ENCODE measurements around the gene SMIM14. TPM values are rescaled to one million over a fixed set of nuclear protein-coding genes. Genes with fewer than 3 reads are reported as not detected.

SMIM14 gene
- total and polyA plus RNA-seq, 9 of the 15 experiments (the other 6 are each of a cell fraction or from before 2014, with no cell fraction given), result 0.98 to 3.7 (median 2.2) TPM

DNA sequence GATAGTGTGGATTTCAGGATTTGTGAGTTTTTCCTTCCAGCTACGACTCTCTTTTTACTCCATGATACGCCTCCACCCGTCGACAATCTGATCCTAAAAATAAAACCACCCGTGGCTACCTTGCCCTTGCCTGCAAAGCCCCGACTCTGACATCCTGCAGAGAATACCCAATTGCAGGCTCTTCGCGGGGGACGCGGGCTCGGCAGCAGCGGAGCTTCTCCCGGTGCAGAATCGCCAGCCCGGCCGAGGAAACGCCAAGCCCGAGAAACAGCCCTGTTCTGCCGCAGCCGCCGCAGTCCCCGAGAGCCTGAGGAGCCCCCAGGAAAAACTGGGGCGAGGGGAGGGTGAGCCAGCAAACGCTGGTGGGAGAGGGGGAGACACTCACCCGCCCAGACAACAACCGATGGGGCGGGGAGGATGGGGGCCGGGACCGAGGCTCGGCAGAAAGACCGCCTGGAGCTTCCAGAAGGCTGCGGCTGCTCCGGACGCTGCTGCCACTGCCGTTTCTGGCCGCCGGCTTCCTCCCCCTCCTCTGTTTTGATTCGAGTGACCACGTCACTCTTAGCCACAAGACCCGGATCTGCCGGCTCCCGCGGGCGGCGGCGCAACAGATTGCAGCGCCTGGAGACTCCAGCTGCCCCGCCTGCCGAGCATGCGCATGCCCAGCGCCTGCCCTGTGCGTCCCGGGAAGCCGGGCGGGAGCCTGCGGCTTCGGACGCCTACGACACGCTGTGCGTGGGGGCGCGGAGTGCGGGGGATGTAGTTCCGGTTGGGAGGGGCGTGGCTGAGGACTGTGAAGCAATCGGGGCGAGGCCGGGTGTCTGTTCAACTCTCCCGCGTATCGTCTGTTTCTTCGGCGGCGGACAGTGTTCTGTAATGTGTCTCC, at the start of gene SMIM14 (continued):
- no peak for TF ChIP-seq ZNF766 (CRISPR knock-in tag; conservative IDR thresholded peaks at IDR 0.05)
- TF ChIP-seq MECOM (CRISPR knock-in tag; IDR thresholded peaks at IDR 0.05), result no peak
- no peak for TF ChIP-seq PRPF4 (IDR thresholded peaks at IDR 0.05; ENCODE audit: insufficient read depth, low read depth, low read length, poor library complexity, severe bottlenecking)
- TF ChIP-seq, protein P1, sequence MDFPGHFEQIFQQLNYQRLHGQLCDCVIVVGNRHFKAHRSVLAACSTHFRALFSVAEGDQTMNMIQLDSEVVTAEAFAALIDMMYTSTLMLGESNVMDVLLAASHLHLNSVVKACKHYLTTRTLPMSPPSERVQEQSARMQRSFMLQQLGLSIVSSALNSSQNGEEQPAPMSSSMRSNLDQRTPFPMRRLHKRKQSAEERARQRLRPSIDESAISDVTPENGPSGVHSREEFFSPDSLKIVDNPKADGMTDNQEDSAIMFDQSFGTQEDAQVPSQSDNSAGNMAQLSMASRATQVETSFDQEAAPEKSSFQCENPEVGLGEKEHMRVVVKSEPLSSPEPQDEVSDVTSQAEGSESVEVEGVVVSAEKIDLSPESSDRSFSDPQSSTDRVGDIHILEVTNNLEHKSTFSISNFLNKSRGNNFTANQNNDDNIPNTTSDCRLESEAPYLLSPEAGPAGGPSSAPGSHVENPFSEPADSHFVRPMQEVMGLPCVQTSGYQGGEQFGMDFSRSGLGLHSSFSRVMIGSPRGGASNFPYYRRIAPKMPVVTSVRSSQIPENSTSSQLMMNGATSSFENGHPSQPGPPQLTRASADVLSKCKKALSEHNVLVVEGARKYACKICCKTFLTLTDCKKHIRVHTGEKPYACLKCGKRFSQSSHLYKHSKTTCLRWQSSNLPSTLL (IDR thresholded peaks at IDR 0.05), result no peak
- peak; percentile 50; the same call in 1 of the 2 replicates for TF ChIP-seq CBFA2T3 (IDR thresholded peaks at IDR 0.05)
- TF ChIP-seq STAG1 (CRISPR knock-in tag; IDR thresholded peaks at IDR 0.05; ENCODE audit: borderline replicate concordance), result no peak
- TF ChIP-seq DPF2 (IDR thresholded peaks at IDR 0.05), result no peak; the same call in 1 of the 2 replicates
- TF ChIP-seq, protein P2, sequence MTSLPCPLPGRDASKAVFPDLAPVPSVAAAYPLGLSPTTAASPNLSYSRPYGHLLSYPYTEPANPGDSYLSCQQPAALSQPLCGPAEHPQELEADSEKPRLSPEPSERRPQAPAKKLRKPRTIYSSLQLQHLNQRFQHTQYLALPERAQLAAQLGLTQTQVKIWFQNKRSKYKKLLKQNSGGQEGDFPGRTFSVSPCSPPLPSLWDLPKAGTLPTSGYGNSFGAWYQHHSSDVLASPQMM (CRISPR knock-in tag; IDR thresholded peaks at IDR 0.05), result no peak
- TF ChIP-seq CAMTA2 (CRISPR knock-in tag; conservative IDR thresholded peaks at IDR 0.05), result no peak
- TF ChIP-seq ZNF584 (CRISPR knock-in tag; IDR thresholded peaks at IDR 0.05; ENCODE audit: low read depth), result no peak
- TF ChIP-seq, protein P3, sequence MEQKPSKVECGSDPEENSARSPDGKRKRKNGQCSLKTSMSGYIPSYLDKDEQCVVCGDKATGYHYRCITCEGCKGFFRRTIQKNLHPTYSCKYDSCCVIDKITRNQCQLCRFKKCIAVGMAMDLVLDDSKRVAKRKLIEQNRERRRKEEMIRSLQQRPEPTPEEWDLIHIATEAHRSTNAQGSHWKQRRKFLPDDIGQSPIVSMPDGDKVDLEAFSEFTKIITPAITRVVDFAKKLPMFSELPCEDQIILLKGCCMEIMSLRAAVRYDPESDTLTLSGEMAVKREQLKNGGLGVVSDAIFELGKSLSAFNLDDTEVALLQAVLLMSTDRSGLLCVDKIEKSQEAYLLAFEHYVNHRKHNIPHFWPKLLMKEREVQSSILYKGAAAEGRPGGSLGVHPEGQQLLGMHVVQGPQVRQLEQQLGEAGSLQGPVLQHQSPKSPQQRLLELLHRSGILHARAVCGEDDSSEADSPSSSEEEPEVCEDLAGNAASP (IDR thresholded peaks at IDR 0.05), result no peak
- no peak for TF ChIP-seq SIX5 (IDR thresholded peaks at IDR 0.05; ENCODE audit: borderline replicate concordance in 1 of 2, insufficient read depth in 1 of 2, low read depth in 1 of 2, low read length in 2 of 2)
- no peak for TF ChIP-seq NUFIP1 (IDR thresholded peaks at IDR 0.05; ENCODE audit: partially characterized antibody)
- TF ChIP-seq, protein P4, sequence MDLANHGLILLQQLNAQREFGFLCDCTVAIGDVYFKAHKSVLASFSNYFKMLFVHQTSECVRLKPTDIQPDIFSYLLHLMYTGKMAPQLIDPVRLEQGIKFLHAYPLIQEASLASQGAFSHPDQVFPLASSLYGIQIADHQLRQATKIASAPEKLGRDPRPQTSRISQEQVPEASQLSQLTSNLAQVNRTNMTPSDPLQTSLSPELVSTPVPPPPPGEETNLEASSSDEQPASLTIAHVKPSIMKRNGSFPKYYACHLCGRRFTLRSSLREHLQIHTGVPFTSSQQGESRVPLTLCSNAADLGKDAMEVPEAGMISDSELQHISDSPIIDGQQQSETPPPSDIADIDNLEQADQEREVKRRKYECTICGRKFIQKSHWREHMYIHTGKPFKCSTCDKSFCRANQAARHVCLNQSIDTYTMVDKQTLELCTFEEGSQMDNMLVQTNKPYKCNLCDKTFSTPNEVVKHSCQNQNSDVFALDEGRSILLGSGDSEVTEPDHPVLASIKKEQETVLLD (IDR thresholded peaks at IDR 0.05), result peak; percentile 95
- TF ChIP-seq KHSRP (IDR thresholded peaks at IDR 0.05), result no peak
- TF ChIP-seq, protein P5, sequence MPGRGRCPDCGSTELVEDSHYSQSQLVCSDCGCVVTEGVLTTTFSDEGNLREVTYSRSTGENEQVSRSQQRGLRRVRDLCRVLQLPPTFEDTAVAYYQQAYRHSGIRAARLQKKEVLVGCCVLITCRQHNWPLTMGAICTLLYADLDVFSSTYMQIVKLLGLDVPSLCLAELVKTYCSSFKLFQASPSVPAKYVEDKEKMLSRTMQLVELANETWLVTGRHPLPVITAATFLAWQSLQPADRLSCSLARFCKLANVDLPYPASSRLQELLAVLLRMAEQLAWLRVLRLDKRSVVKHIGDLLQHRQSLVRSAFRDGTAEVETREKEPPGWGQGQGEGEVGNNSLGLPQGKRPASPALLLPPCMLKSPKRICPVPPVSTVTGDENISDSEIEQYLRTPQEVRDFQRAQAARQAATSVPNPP (IDR thresholded peaks at IDR 0.05; ENCODE audit: borderline replicate concordance, insufficient read depth, insufficient read length), result no peak
- TF ChIP-seq, protein P6, sequence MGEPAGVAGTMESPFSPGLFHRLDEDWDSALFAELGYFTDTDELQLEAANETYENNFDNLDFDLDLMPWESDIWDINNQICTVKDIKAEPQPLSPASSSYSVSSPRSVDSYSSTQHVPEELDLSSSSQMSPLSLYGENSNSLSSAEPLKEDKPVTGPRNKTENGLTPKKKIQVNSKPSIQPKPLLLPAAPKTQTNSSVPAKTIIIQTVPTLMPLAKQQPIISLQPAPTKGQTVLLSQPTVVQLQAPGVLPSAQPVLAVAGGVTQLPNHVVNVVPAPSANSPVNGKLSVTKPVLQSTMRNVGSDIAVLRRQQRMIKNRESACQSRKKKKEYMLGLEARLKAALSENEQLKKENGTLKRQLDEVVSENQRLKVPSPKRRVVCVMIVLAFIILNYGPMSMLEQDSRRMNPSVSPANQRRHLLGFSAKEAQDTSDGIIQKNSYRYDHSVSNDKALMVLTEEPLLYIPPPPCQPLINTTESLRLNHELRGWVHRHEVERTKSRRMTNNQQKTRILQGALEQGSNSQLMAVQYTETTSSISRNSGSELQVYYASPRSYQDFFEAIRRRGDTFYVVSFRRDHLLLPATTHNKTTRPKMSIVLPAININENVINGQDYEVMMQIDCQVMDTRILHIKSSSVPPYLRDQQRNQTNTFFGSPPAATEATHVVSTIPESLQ (CRISPR knock-in tag; IDR thresholded peaks at IDR 0.05), result no peak
- no peak for TF ChIP-seq MAFK (IDR thresholded peaks at IDR 0.05; ENCODE audit: low read length)
- no peak for TF ChIP-seq FOXJ2 (tag; IDR thresholded peaks at IDR 0.05)

Measured in K562 (cell line).